GM19099 (cell line): Measurements from ENCODE around the gene P2RY14.

Experiments used
- POLR2A ChIP-seq: IDR thresholded peaks from 3 replicates; pipeline ENCODE4 v1.6.1; 2011; ENCODE audit warnings: low read depth; ENCODE audit not compliant: insufficient read length; ENCODE audit errors: extremely low read depth

Gene P2RY14

GRCh38 chr3:151283907-151284461 lies 5.6 kb upstream of the P2RY14 start:
- no peak for TF ChIP-seq POLR2A

GRCh38 chr3:151283387-151283786 lies 5.0 kb upstream of the P2RY14 start:
- no peak for TF ChIP-seq POLR2A

DNA sequence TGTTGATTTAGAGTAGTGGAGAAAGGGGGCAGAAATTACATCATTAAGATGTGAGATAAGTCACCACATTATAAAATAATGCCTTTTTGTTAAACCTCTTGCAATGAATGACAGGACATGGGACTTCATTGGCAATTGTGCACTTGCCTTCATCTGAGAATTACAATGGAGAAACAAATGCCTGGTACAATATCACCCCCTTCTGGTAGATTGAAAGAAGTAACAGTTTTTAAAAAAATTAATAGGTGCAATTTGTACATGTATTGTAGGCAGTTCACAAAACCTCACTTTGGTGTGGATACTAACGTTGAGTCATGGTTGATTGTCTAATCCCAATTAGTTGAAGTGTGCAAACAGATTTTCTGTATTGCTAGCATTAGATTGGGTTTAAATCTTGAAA lies 4.6 kb upstream of the P2RY14 start:
- TF ChIP-seq POLR2A = no peak

DNA sequence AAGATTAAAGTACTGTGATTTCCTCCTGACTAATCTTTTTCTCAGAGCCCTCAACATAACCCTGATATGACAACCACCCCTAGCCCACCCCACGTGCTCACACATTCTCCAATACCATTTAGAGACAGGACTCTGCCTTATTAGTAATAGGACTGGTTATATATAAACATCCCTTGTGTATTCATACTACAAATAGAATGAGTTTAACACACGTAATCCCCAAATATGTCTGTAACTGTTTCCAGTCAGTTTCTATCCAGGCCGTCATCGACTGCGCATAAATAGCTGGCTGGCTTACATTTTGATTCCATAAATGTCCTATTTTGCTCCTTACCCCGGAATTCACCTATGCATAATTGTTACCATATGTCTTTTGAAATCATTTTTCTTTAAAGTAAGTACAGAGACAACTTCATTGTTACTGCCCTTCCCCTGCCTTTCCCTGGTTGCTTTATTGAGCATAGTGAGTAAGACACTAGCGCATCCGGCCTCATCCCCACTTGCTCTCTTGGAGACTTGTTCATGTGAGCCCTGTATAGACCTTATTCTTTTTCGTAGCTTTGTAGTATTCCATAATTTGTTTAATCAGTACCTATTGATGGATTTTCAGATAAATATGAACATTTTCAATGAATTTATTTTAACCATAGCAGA lies 3.5 kb upstream of the P2RY14 start:
- TF ChIP-seq POLR2A = no peak

DNA sequence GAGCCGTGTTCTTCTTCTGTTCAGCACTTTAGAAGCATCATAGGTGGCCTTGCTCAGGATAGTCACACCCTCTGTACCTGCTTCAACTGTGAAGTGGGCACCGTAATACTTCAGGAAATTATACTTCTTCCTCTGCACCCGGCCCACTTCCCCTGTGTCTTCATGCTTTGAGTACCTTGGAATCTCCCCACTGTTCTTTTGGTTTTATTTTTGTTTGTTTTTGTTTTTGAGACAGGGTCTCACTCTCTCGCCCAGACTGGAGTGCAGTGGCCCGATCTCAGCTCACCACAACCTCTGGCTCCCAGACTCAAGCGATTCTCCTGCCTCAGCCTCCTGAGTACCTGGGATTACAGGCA lies 1.7 kb downstream of the P2RY14 start:
- no peak for TF ChIP-seq POLR2A

- TF ChIP-seq POLR2A = no peak
Observed at GRCh38 chr3:151276038-151276686, 2.2 kb downstream of the P2RY14 start.

DNA sequence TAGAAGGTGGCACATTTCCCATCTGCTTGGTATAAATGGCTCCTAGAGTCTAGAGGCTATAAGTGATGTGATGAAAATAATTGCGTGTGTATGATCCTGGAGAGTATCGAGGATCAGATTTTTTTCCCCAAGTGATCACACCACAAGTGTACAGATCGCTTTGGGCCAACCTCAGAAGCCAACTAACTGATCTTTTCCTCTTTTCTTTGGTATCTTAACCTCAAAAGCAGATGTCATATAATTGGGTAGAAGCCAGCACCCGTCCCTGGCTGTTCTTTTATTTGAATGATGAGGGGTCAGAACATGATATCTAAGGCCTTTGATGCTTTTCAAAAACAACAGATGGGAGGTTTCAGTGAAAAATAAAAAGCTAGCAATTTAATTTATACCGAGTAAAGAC lies 3.3 kb downstream of the P2RY14 start:
- TF ChIP-seq POLR2A = no peak

GRCh38 chr3:151269631-151270030 lies 8.7 kb downstream of the P2RY14 start:
- TF ChIP-seq POLR2A = no peak

GRCh38 chr3:151268267-151269235 lies 9.8 kb downstream of the P2RY14 start:
- TF ChIP-seq POLR2A = no peak

DNA sequence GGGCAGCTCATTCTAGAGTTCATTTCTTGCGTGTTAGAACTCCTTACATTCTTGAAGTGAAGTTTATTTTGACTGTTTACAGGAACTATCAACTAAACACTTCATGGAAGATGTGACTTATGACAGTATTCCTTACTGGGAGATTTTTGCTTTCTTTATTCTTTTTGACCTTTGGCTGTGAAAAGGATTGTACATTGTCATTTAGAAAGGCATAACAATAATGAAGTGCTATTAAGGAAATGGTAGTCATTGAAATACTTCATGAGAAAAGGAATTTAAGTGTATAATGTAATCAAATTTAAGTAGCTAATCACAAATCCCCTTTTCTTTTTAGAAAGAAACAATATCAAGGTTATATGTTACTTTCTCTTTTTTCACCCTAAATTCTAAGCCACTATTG lies 11.3 kb downstream of the P2RY14 start:
- TF ChIP-seq POLR2A = no peak

- TF ChIP-seq POLR2A = no peak
Observed at GRCh38 chr3:151265866-151266265, 12.5 kb downstream of the P2RY14 start.

- no peak for TF ChIP-seq POLR2A
Observed at GRCh38 chr3:151265166-151265565, 13.2 kb downstream of the P2RY14 start.

- TF ChIP-seq POLR2A = no peak
Observed at GRCh38 chr3:151264605-151265004, 13.7 kb downstream of the P2RY14 start.

- no peak for TF ChIP-seq POLR2A
Observed at GRCh38 chr3:151262871-151263525, 15.3 kb downstream of the P2RY14 start.

GRCh38 chr3:151259664-151260063 lies 18.7 kb downstream of the P2RY14 start:
- no peak for TF ChIP-seq POLR2A
